Activated CD8-positive, alpha-beta memory T cell treated with anti-CD3 and anti-CD28 coated beads, Interleukin-2, amount 50 U/mL, for 4 hours (primary cell): ENCODE data around the gene BCL7A.

Experiments
- DNase-seq: peaks from one replicate; pipeline ENCODE4 v3.0.0-alpha.2; 2020

The BCL7A gene

GRCh38 chr12:122001466-122002209, 20.0 kb upstream of the BCL7A start:
- DNase-seq = no peak

- DNase-seq = no peak
Measured at GRCh38 chr12:122003651-122004611, 17.8 kb upstream of the BCL7A start.

- no peak for DNase-seq
Measured at GRCh38 chr12:122004633-122005071, 17.0 kb upstream of the BCL7A start.

GRCh38 chr12:122005252-122005776, 16.4 kb upstream of the BCL7A start:
- no peak for DNase-seq

GRCh38 chr12:122006186-122006926, 15.3 kb upstream of the BCL7A start:
- DNase-seq = no peak

- no peak for DNase-seq
Measured at GRCh38 chr12:122009741-122010140, 11.9 kb upstream of the BCL7A start.

- no peak for DNase-seq
Measured at GRCh38 chr12:122012184-122012583, 9.5 kb upstream of the BCL7A start.

GRCh38 chr12:122013136-122013535, 8.5 kb upstream of the BCL7A start:
- DNase-seq = no peak

- no peak for DNase-seq
Measured at GRCh38 chr12:122013791-122014590, 7.7 kb upstream of the BCL7A start.

- no peak for DNase-seq
Measured at GRCh38 chr12:122014781-122015180, 6.9 kb upstream of the BCL7A start.

- DNase-seq = no peak
Measured at GRCh38 chr12:122018457-122018856, 3.2 kb upstream of the BCL7A start.

GRCh38 chr12:122018937-122019336, 2.7 kb upstream of the BCL7A start:
- DNase-seq = no peak

GRCh38 chr12:122020795-122021192, 890 bp upstream of the BCL7A start:
- no peak for DNase-seq

- no peak for DNase-seq
Measured at GRCh38 chr12:122021193-122021821, 377 bp upstream of the BCL7A start.

GRCh38 chr12:122022393-122023338, 982 bp downstream of the BCL7A start:
- DNase-seq = no peak

GRCh38 chr12:122023339-122024131, 1.9 kb downstream of the BCL7A start:
- DNase-seq = no peak

GRCh38 chr12:122024132-122024785, 2.6 kb downstream of the BCL7A start:
- no peak for DNase-seq

GRCh38 chr12:122026706-122027333, 5.1 kb downstream of the BCL7A start:
- no peak for DNase-seq
